ENCODE results near the gene NARF. TPM values are rescaled to one million over a fixed set of nuclear protein-coding genes. Genes with fewer than 3 reads are reported as not detected.
A peak's percentile ranks its signal among the peaks of the same experiment; 100 is the strongest.

NARF gene
- total and polyA plus RNA-seq, 2 of the 8 experiments (the other 6 are each of a cell fraction or from before 2014, with no cell fraction given) = 97.4 to 131 TPM

GRCh38 chr17:82496529-82497434 lies 38.2 kb downstream of the NARF start:
- H3K79me2 ChIP-seq (ENCODE audit: control insufficient read depth in 1 of 2, insufficient read depth in 2 of 2, low read length in 2 of 2) = no peaks in the 10 kb centered on the region
- POLR2A ChIA-PET (ENCODE audit: partially characterized antibody) = interaction anchor here (0.7 kb wide), 1 partner anchor 39 kb away, joined by 3 read pairs; no protein-coding TSS in a partner anchor
- H2BK20ac ChIP-seq (ENCODE audit: low read length) = no peak overlapping the region; the same call in 1 of the 2 replicates
- peak overlapping the region; percentile 11; the same call in 1 of the 2 replicates for H4K8ac ChIP-seq (ENCODE audit: extremely low read depth, insufficient read depth, low read length)
- peak overlapping the region in 1 of 4 experiments; percentile 34; a peak in 2 of 7 replicates for H3K9ac ChIP-seq (replicated peaks in 1 of 4; ENCODE audit: extremely low read depth in 1 of 4, low read depth in 3 of 4, low read length in 3 of 4)
- FAIRE-seq (no peak), DNase-seq (ENCODE audit: low read depth in 1 of 2, low spot score in 2 of 2) (peak; percentile 54 to 92)
- no peak overlapping the region for H2BK120ac ChIP-seq (replicated peaks; ENCODE audit: low read depth, low read length)
- H3K4me1 ChIP-seq (replicated peaks in 1 of 4; ENCODE audit: control insufficient read depth in 3 of 4, insufficient read depth in 4 of 4, low read length in 3 of 4) = peaks cover 0 to 19% (median 9%) of the 10 kb centered on the region in 4 experiments; a peak in 6 of 7 replicates
- CTCF ChIA-PET (ENCODE audit: partially characterized antibody) = interaction anchor here (0.6 to 2.2 kb wide), 5 partner anchors 16 to 116 kb away, joined by 3 to 15 read pairs (median 4); no protein-coding TSS in a partner anchor
- H4K20me1 ChIP-seq (replicated peaks in 1 of 2; ENCODE audit: control insufficient read depth in 1 of 2, insufficient read depth in 2 of 2, low read length in 2 of 2) = no peaks in the 10 kb centered on the region
- H3K4me2 ChIP-seq (ENCODE audit: insufficient read depth in 1 of 2, low read depth in 2 of 2, low read length in 2 of 2) = peak overlapping the region; percentile 78 to 82
- peak overlapping the region; percentile 75; the same call in 1 of the 2 replicates for H2AK5ac ChIP-seq (ENCODE audit: low read depth, low read length)
- H2BK12ac ChIP-seq (ENCODE audit: low read depth, low read length) = peak overlapping the region; percentile 84; the same call in 1 of the 2 replicates
- no peak overlapping the region for H2BK15ac ChIP-seq (ENCODE audit: low read length)
- peak overlapping the region; percentile 87 for H3K18ac ChIP-seq (ENCODE audit: extremely low read depth, low read length)
- H3K36me3 ChIP-seq (ENCODE audit: control insufficient read depth in 2 of 4, insufficient read depth in 4 of 4, low read length in 3 of 4) = no peaks in the 10 kb centered on the region
- no peaks in the 10 kb centered on the region for H3K9me3 ChIP-seq (ENCODE audit: insufficient read depth in 2 of 2, low read depth in 1 of 2, low read length in 1 of 2)
- H4K5ac ChIP-seq (ENCODE audit: insufficient read length, low read depth, low read length) = no peak overlapping the region
- no peak overlapping the region for H3K14ac ChIP-seq (ENCODE audit: insufficient read length)
- peaks cover 9% of the 10 kb centered on the region; the same call in 1 of the 2 replicates for H3K23me2 ChIP-seq (ENCODE audit: low read depth, low read length)
- peak overlapping the region; percentile 39 to 68 (median 50) for H3K4me3 ChIP-seq (ENCODE audit: extremely low read depth in 1 of 4, insufficient read depth in 2 of 4, low read depth in 3 of 4, low read length in 4 of 4)
- peak overlapping the region; percentile 83 for H4K91ac ChIP-seq (replicated peaks; ENCODE audit: insufficient read length, low read length)
- H3K56ac ChIP-seq (replicated peaks; ENCODE audit: insufficient read length, low read depth, low read length) = no peak overlapping the region
- no peaks in the 10 kb centered on the region for H3K79me1 ChIP-seq (ENCODE audit: low read depth, low read length)
- no peak overlapping the region for H3K27ac ChIP-seq (ENCODE audit: low read depth, low read length)
- peak overlapping the region; percentile 80 for H3K4ac ChIP-seq (replicated peaks; ENCODE audit: insufficient read length, low read depth, low read length)
- peaks cover 2 to 23% (median 19%) of the 10 kb centered on the region in 4 experiments; a peak in 6 of 7 replicates for H3K27me3 ChIP-seq (replicated peaks in 1 of 4; ENCODE audit: control insufficient read depth in 3 of 4, extremely low read depth in 1 of 4, insufficient read depth in 3 of 4, low read length in 3 of 4)
- WGBS, 2 experiments (ENCODE audit: extremely low coverage in 1 of 2, insufficient coverage in 1 of 2, insufficient read length in 1 of 2, insufficient replicate concordance in 2 of 2, low coverage in 1 of 2, low lambda C conversion rate in 2 of 2, missing lambda C conversion rate in 1 of 2) = 25% methylated on average over 64 of the region's 83 CpGs; no CpG with 5 or more reads in 1 of the 2 experiments
- H2BK5ac ChIP-seq (ENCODE audit: low read depth, low read length) = peak overlapping the region; percentile 85; the same call in 1 of the 2 replicates
- H3K23ac ChIP-seq (ENCODE audit: insufficient read length) = no peak overlapping the region
- no peak overlapping the region for H2AFZ ChIP-seq (ENCODE audit: low read length)
- TF ChIP-seq YY1 (IDR thresholded peaks at IDR 0.05; ENCODE audit: low read depth, low read length) (no peak), E2F6 (IDR thresholded peaks at IDR 0.05) (peak; percentile 94), RAD21 (IDR thresholded peaks at IDR 0.05 in 1 of 2, conservative IDR thresholded peaks at IDR 0.05 in 1 of 2; ENCODE audit: low read depth in 2 of 2, low read length in 2 of 2) (no peak), CTCF (IDR thresholded peaks at IDR 0.05; ENCODE audit: control extremely low read depth in 1 of 3, insufficient read depth in 1 of 3, low read depth in 1 of 3, low read length in 3 of 3) (no peak)
